NCI-H2196 treated with DMSO at 0.1 percent for 48 hours (cell line): ENCODE measurements around the gene ADAMTS2.

Experiments
- DNase-seq: peaks from one replicate; lab custom pipeline; 2025; ENCODE audit not compliant: unreplicated experiment; lab: John Stamatoyannopoulos, UW

The ADAMTS2 gene

DNA sequence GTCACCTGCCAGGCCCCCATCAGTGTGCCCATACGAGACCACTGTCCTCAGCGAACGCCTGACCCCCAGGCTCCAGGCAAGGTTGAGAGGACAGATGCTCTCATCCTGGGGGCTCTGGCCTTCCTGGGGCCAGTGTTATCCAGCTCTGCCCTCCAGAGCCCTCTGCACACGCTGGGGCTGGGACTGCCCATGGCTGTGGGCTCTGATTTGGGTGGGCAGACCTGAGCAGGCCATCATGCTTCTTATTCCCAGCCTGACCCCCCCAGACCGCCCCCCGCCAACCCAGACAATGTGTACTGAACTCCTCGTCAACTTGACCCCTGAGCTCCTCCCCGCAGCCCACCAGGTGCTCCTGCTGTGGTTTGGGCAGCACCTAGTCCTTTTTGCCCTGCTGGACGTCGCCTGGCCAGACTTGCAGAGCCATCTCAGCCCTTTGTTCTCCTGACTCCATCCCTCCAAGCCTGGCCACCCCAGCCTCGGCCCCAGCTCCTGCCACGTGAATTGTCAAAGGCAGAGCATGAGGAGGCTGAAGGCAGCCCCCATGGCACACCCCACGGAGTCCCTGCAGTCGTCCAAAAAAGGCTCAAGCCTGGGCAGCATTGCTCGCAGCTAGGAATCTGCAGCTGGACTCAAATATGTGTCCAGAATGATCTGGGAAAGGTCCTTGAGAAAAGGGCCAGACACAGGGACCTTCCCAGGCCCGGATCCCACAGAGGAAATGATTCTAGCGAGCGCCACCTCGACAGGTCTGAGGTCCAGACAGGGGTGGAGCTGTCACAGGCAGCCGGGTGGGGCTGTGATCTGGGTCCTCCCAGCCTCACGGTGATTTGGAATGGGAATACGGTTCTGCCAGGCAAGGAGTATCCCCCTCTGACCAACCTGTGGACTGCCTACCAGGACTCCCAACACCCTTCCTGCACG is 87.0 kb downstream of the ADAMTS2 start:
- DNase-seq: no peak

DNA sequence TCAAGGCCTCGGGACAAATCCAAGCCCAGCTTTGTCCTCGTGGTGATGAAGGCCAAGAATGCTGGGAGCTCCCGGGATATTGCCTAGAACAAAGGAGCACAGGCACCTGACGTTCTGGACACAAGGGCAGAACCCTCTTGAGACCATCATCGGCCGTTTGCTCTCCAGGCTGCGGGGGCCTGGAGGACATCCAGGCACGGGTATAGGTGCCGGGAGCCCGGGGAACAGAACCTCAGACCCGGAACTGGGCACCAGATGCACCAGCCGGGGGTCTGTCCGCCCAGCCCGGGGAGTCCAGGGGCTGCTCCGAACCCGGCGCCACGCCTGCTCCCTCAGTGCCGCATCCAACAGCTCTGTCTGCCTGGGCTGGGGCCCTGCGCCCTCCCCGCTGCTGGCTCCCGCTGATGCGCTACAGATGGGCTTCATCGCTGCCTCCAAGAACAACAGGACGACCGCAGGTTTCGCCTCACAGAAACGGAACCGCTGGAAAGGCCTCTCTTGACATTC is 88.0 kb downstream of the ADAMTS2 start:
- DNase-seq: no peak

DNA sequence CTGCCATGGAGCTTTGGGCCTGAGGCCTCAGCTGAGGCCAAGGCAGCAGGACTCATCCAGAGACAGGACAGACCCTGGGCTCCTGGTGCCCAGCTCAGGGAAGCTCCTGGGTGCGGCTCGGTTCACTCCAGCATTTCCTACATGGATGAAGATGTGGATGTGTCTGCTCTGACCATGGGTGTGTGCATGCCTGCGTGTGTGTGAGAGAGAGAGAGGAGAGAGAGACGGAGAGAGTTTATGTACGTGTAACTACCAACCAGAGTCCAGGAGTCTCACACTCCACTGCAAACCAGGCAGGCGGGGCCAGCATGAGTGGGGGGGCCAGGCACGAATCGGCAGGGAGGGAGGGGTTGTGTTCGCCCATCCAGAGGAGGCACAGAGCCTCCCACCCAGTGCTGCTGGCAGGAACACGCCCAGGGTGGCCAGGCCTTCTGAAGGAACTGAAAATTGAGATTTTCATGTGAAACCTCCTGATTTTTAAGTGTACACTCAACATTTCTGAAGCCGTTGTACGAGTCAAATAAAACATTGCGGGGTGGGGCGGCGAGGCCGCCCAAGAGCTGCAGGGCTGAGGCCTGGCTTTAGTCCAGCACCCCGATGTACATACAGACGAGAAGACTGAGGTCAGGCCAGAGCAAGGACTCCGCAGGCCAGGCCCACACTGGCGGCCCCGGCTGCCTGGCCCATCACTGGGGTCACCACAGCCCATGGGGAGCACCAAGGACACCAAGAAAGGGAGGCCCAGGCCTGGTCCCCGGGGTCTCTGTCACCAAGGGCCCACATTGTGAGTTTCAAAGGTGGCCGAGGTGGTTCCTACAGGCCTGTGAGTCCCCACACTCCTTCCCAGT is 88.7 kb downstream of the ADAMTS2 start:
- DNase-seq: no peak

DNA sequence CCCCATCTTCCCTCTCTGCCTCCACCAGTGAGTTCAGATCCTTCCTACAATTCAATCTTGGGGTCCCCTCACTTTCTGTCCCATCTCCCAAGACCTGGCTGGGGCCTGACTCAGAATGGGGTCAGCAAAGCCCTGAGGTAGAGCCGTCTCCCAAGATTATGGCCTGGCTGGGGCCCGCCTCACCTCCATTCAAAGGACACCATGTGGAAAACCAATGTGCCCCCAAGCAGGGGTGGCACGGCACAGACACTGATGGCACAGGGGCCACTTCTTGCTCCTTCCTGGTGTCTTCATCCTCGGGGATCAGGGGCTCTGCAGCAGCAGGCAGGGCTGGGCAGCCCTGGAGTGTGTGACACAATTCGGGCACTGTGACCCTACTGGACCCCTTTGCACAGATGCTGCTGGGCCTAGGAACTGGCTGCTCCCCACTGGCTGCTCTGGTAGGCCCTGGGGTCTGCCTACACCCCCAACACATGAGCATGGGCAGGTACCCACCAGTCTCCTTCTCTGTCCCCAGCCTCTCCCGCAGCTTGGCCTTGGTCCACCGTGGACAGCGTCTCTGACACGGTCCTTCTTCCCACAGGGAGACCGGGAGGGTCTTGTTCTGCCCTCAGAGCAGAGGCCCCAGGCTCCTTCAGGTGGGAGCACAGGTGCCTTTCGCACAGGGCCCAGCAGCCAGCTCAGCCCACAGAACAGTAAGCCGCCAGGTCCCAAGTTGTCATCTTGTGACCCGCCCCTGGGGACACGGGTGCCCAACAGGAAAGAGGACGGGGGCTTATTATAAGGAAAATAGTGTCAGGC is 89.5 kb downstream of the ADAMTS2 start:
- DNase-seq: no peak

DNA sequence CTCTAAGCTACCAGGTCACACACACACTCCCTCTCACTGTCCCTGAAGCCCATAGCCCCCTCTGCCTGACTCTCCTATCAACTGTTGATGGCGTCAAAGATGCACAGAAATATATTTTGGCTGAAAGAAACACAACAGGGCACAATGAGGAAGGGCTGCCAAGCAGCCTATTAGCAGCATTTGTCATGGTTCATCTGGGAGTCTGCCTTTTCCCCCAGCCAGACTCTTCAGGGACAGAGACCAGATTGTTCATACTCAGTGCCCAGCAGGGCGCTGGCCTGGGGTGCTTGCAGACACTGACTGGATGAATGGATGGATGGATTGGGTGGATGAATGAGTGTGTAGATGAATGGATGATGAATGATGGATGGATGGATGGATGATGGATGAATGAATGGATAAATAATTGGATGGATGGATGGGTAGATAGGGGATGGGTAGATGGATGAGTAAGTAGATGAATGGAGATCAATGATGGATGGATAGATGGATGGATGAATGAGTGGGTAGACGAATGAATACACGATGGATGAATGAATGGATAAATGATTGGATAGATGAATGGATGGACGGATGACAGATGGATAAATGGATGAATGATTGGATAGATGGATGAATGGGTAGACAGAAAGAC is 90.5 kb downstream of the ADAMTS2 start:
- DNase-seq: no peak

DNA sequence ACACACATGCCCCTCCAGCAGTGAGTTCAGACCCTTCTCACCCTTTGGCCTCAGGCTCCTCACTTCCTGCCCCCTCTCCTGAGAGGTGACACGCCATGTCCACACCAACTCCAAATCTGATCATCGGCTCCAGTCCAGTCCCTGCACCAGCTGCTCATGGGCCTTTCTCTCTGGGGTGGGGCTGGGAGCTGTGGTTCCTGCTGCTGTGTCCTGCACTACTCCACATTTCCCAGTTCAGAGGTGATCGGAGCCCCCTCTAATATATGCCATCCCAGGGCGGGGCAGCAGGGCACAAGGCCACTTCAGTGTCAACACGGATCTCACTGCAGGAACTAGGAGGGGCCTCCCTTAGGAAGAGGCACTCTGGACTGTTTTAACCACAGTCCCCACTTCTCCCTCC is 91.5 kb downstream of the ADAMTS2 start:
- DNase-seq: no peak

DNA sequence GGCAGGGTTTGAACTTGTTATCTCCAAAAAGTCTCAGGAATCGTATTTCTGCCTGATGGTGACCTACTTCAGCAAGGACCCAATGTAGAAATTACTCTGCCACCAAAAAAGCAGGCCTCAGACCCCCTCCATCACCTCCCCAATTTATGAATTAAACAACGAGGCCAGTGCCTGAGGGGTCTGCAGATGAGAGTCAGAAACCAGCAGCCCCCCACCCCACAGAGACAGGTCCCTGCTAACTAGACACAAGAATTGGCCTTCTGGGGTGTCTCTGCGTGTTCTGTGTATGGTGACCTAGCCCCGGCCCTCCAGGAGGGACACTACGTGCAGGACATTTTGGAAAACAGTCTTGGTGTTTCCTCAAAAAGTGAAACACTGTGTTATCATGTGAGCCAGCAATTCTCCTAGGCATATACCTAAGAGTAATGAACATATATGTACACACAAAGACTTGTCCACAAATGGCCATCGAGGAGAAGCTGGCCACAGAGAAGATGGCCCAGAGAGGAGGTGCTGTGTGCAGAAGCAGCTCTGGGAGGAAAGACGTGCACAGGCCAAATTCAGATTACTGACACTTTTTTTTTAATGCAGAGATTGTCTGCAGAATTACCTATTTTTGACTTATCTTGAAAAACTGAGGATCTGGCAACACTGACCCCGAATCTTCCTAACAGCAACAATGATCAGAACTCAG is 93.8 kb downstream of the ADAMTS2 start:
- DNase-seq: no peak

DNA sequence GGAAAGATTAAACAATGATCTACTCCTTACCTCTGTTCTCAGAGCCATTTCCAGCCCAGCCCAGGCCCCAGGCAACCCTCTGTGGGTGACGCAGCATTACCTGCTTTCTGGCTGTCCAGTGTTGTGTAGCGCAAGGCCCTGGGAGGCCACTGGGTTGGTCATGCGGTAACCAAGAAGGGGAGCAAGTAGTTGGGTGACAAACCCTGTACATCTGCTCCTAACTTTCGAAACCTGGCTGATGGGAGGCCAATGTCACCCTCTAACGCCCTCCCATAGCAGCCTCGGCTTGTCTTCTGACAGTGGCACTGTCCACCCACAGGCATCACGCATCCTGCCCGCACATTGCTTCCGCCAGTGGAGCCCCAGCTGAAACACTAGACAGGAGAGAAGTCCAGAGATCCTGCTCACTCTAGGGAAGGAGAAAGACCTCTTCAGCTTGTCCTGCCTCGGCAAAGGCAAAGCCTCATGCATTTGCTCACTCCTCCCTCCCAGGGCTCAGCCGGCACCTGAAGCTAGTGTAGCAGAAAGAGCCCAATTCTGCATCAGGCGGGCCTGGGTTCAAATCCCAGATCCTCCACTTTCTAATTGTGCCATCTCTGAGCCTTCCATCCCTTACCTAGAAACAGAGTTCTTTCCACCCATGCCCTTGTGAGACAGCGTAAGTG is 94.6 kb downstream of the ADAMTS2 start:
- DNase-seq: no peak

DNA sequence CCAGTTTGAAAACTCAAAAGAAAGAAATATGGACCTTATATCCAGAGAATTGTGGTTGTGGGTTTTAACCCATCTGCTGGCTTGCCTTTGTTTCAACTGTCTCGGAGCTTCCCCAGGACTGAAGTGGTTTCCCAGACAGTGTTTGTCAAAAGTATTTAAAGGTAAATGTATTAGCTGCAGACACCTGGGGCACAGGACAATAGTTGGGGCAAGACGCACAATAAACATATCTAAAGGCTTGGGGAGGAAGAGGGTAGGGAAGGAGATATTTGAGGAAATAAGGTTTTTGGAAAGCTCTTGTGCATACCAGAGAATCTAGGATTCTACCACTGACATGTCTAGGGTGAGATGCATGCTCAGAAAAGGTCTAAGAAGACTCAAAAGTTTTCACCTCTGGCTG is 99.0 kb downstream of the ADAMTS2 start:
- DNase-seq: no peak

DNA sequence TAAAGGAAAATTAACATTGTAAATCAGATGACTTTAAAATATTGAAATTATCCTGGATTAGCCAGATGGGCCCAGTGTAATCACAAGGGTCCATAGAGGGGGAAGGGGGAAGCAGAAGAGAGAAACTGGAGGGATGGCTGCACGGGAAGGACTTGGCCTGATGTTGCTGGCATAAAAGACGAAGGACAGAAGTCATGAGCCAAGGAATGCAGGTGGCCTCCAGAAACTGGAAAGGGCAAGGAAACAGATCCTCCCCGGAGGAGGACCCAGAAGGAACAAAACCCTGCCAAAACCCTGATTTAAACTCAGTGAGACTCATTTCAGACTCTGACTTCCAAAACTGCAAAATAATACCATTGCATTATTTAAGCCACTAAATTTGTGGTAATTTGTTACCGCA is 100.2 kb downstream of the ADAMTS2 start:
- no peak for DNase-seq

DNA sequence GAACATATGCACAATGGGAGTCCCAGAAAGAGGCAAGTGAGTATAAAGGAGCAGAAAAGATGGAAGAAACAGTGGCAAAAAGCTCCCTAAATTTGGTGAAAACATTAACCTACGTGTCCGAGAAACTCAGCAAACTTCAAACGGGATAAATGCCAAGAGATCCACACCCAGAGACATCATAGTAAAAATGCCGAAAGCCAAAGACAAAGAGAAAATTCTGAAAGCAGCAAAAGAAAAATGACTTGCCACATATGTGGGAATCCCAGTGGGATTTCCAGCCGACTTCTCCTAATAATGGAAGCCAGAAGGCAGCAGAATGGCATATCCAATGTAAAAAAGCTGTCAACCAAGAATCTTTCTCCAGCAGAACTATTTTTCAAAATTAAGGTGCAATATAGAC is 101.2 kb downstream of the ADAMTS2 start:
- DNase-seq: no peak

DNA sequence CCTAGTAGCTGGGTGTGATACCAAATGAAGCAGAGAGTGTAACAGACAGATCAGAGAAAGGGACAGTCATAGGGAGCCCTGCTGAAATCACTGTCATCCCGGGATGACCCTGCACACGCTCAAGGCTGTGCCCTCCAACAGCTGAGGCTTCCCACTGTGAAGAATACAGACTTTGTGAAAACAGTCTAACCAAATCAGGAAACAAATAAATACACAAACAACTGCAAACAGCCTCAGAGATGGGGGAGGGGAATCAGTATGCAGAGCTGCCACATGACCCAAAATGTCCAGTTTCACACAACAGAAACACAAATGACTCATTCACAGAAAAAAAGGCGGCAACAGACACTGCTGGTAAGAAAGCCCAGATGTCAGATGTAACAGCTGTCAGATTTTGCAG is 101.9 kb downstream of the ADAMTS2 start:
- DNase-seq: no peak

DNA sequence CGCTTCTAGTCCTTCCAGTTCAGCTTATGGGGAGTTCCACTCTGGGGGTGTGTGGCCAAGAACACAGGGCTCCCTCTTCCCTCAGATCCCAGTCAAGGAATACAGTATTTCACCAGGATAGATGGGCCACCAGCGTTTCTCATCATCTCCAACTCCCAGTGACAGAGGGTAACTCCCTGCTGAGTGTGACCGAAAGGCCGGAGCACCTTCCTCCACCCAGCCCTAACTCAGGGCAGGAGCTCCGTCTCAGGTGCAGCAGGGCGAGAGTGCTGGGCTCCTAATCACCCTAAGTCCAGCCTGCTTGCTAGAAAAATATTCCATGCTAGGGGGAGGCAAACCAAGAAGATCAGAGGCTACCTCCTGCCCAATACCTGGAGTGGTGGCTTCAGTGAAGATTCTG is 102.6 kb downstream of the ADAMTS2 start:
- DNase-seq: no peak

DNA sequence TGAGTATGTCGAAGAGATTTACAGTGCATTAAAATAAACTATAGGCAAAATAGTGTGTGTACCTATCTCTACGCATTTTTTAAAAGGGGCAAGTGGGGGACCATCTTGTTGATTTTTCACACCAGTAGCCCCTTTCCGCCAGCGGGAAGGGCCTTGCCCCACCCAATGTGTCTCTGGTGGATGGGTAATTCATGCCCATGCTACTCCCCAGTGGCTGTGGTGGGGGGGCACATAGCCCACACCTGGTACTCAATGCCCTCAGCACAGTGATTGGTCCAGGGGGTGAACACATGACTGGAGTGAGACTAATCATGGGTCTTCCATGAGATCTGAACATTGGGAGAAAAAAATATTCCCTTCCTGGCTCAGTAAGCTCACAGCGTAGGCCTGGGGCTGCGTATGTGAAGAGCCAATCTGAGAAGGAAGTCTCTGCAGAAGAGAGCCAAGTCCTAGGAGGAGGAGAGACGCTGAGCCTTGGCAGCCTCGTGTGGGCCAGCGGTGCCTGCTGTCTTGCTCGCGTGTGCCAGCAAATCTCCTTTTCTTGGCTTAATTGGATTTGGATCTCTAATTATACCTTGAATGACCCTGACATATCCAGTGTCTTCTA is 103.4 kb downstream of the ADAMTS2 start:
- DNase-seq: no peak

DNA sequence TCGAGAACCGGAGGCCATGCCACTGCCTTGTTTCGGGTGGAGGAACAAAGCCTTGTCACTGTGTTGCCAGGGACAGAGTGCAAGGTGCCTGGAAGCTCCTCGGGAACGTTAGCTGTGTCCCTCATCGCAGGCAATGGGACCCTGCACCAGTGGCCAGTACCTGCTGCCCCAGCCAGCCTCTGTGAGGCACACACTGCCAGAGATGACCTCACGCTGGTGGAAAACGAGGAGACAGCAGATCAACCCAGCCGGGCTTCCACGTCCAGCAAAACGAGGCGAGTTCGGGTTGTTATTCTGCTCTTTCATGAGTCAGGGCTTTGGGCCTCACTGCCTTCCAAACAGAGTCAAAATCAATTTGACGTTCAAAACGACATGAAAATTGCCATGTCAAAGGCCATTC is 104.1 kb downstream of the ADAMTS2 start:
- DNase-seq: no peak

DNA sequence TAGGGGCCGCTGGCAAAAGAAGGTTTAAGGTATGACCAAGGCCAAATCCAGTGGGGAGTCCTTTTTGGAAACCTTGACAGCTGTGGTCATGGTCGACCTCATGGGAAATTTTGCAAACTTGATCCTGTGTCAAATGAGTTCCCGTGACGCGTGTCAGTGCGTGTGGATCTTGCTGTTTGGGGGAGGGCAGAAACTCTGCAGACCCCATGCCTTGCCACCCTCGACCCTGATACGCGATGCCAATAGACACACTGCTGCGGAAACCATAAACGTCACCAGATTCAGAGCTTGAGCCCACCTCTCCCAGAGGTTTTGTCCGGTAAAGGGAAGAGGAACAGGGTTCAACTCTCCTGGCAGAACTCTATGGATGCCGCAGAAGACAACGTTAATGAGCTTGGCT is 104.7 kb downstream of the ADAMTS2 start:
- no peak for DNase-seq

DNA sequence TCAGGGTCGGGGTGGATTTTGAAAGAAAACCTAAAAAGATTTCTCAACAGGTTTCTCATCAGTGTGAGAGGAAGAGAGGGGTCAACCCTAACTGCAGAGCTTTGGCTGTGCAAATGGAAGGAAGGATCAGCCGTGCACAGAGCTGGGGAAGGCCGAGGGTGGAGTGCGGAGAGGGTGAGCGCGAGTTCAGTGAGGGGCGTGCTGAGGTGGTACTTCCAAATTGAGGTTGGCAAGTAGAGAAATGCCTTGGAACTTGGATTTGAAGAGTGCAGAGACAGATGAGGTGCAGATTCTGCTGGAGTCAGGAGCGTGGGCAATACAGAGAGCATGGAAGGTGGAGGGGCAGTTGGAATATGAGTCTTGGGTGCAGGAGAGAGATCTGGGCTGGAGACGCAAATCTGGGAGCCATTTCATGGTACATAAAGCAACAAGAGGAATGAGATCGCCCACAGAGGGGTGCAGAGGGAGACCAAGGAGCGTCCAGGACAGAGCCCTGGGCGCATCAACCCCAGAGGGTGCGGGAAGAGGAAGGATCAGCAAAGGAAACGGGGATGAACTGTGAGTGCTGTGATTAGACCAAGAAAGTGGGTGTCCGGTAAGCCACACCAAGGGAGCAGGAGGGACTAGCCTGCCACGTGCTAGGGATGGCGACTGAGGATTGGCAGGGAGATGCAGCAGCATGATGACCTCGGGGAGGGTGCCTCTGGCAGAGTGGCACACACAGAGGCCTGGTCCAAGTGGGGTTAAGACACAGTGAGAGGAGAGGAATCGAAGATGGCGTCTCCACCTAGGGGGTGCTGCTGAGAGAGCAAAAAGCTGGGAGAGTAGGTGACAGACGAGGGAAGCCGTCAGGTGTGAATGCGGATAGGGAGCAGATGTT is 105.8 kb downstream of the ADAMTS2 start:
- no peak for DNase-seq

DNA sequence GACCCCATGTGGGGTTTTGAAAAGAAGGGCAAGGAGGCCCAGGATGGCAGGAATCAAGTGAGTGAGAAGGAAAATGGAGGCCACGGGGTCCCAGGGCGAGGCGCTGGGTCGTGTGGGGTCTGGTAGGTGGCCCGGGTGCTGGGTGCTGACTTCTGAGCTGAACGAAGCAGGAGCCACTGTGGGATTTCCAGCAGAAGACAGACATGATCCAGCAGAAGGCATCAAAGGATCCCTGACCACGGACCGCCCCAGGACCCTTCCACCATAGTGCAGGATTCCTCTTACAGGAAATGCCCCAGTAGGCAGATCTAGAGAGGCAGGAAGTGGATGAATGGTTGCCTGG is 106.7 kb downstream of the ADAMTS2 start:
- no peak for DNase-seq
